Activated naive CD4-positive, alpha-beta T cell treated with anti-CD3 and anti-CD28 coated beads, Interleukin-2, amount 50 U/mL, for 72 hours (primary cell): ENCODE data around the gene PSMD2. TPM values are rescaled to one million over a fixed set of nuclear protein-coding genes. Genes with fewer than 3 reads are reported as not detected.
"Not testable (repeated sequence)": the region's sequence is repeated elsewhere in the genome, so short reads cannot be mapped to it uniquely, and the experiment has no call there.

Experiments used
- ATAC-seq, 2 donors: fragments of 150-1000 bp; cut with Tn5 transposase; 2 replicates each; pipeline ENCODE4 v1.10.0; 2021; ENCODE audit warnings: mild to moderate bottlenecking in 2 of 2, moderate library complexity in 2 of 2
- DNase-seq, 2 donors: peaks; one replicate each; pipeline ENCODE4 v3.0.0; 2021 to 2022; ENCODE audit warnings: low spot score in 2 of 2
- H3K27ac Mint-ChIP-seq, 2 donors: one replicate each; pipeline ENCODE4 v1.8.0; 2022; ENCODE audit warnings: mild to moderate bottlenecking in 2 of 2, mixed read lengths in 2 of 2
- H3K36me3 Mint-ChIP-seq, 2 donors: one replicate each; pipeline ENCODE4 v1.8.0; 2022; ENCODE audit warnings: mixed read lengths in 2 of 2
- H3K9me3 Mint-ChIP-seq, 2 donors: one replicate each; pipeline ENCODE4 v1.8.0; 2022; ENCODE audit warnings: mixed read lengths in 2 of 2
- total RNA-seq, 2 donors: library from RNA; stranded (reverse); gene quantifications; one replicate each; pipeline ENCODE4 v1.2.3, GENCODE V29; 2022

PSMD2 gene
- total RNA-seq: 100 to 1,000 TPM; 241 to 252 TPM

DNA sequence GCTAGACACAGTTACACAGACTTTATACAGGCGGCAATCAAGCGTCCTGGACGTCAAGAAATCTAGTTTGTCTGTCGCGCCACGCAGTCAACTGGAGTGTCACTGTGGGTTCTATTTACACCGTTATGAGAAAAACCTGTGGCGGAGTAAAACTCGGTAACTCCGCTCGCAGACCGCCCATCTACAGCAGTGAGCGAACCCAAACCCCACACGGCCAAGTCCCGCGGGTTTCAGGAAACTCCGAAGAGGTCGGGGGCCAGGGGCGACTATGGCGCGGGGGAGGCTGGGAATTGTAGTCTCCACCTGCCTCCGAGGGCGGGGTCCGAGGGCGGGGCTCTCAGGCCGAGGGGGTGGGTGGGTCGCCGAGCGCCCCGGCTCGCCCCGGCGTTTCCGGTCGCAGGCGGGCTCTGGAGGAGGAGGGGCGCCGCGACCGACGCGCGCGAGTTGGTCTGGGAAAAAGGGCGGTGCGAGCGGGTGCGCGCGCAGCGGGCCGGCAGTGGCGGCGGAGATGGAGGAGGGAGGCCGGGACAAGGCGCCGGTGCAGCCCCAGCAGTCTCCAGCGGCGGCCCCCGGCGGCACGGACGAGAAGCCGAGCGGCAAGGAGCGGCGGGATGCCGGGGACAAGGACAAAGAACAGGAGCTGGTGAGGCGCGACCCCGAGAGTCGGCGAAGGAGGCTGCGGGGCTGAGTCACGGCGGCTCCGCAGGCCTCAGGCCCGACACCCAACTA, at the start of gene PSMD2:
Gene PSMD2 (plus strand): TSS at position 483 of the 729 bp plus-strand sequence. CDS start 26 bp downstream, at position 509.
- DNase-seq: peak; percentile 95 to 96
- ATAC-seq: peak; percentile 95 to 96
- Mint-ChIP-seq H3K27ac (peak within 1 kb of the TSS; percentile 93 to 97), H3K9me3 (no peaks in the 10 kb centered on the region), H3K36me3 (peaks cover 12 to 25% of the 10 kb centered on the region in 2 donors)

DNA sequence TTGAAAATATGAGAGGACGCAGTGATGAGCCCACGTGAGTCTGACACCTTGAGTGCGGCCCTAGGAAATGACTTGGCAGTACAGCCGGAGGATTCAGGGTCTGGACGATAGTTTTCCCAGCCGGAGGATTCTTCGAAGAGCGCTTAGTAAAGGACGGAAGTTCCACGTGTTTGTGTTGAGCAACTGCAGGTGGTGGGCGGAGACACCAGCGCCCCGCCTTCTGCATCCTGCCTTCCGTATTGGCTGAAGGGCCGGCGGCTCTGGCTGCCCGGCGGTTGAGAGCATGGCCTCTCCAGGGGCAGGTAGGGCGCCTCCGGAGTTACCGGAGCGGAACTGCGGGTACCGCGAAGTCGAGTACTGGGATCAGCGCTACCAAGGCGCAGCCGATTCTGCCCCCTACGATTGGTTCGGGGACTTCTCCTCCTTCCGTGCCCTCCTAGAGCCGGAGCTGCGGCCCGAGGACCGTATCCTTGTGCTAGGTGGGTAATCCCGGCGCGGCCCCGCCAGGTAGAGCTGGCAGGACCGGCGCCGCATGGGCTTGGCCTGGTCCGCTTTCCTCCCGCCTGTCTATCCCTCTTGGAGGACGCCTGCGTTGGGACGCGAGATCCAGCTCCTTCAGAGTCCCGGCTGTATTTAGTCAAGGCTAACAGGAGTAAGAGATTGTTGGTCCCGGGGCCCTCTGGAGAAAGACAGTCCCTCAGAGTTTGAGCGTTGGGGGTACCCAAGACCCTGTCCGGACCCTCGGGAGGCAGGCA, 49.5 kb upstream of the PSMD2 start, which contains the start of gene EEF1AKMT4:
Gene EEF1AKMT4 (plus strand): TSS at position 261 of the 755 bp plus-strand sequence. CDS start 23 bp downstream, at position 284.
- ATAC-seq: peak; percentile 91 to 93

DNA sequence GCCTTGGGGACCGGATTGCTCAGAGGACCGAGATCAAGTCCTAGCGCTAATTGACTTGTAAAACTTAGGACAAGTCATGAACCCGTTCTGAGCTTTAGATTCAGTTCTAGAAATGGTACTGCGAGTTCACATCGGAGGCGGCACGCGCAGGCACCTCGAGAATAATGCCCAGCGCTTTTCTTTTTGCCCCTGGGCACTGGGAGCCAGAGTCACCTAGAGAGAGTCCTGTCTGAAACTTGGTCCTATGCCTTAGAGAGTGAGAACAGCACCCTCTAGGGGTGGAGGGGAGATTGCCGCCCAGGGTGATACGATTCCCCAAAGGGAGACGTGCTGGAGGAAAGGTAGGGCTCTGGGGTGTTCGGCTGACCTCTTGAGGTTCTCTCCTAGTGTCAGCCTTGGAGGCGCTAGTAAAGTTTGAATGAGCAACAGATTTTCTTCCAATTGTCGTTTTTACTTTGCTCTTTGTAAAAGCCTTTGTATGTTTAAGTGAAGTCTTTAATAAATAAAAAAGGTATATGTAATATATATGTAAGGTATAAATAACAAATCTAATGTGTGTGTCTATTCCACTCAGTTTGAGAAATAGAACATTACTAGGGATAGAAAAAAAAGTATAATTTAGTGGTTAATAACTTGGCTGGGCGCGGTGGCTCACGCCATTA, 48.7 kb upstream of the PSMD2 start:
- Mint-ChIP-seq H3K36me3 (peaks cover 0 to 7% of the 10 kb centered on the region in 2 donors), H3K27ac (peak overlapping the region; percentile 99), H3K9me3 (no peaks in the 10 kb centered on the region)
- DNase-seq (peak; percentile 88 to 95), ATAC-seq (peak; percentile 67 to 73)

More for the DNA sequence above, 49.5 kb upstream of the PSMD2 start, which contains the start of gene EEF1AKMT4:
- peak; percentile 94 to 96 for DNase-seq
- peaks cover 0 to 13% of the 10 kb centered on the region in 2 donors for H3K36me3 Mint-ChIP-seq
- no peaks in the 10 kb centered on the region for H3K9me3 Mint-ChIP-seq
- H3K27ac Mint-ChIP-seq: peak within 1 kb of the TSS; percentile 99

DNA sequence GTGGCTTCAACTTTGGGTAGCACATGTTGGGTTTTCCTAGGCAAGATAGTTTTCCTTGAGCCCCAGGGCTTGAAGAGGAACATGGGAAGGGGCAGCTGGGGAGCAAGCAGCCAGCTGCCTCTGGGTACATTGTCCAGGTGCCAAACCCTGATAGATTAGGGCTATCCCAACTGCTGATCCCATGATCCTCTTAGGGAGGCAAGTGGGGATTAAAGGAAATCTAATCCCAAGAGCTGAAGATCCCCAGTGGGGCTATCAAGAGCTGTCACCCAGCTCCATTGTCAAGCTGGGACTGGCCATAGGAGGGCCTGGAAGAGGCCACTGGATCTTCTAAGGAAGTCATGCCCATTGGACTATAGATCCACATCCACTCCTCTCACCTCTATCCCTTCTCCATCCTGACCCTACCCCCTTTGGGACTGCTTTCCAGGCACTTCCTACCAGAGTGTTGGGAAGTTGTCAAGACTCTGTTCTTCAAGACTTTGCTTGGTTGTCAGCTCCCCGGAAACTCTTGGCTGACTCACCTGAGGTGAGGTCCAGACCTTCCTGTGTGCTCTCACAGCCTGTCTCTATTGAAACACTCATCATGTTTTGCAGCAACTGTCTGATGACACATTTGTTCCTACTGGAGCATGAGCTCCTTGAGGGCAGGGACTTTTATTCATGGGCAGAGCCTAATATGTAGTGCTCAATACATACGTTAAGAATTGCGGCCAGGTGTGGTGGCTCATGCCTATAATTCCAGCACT, 43.6 kb upstream of the PSMD2 start:
- ATAC-seq (peak; percentile 75 to 95), DNase-seq (peak in 1 of 2 donors; percentile 63)
- H3K27ac Mint-ChIP-seq: peak overlapping the region; percentile 39 to 92

DNA sequence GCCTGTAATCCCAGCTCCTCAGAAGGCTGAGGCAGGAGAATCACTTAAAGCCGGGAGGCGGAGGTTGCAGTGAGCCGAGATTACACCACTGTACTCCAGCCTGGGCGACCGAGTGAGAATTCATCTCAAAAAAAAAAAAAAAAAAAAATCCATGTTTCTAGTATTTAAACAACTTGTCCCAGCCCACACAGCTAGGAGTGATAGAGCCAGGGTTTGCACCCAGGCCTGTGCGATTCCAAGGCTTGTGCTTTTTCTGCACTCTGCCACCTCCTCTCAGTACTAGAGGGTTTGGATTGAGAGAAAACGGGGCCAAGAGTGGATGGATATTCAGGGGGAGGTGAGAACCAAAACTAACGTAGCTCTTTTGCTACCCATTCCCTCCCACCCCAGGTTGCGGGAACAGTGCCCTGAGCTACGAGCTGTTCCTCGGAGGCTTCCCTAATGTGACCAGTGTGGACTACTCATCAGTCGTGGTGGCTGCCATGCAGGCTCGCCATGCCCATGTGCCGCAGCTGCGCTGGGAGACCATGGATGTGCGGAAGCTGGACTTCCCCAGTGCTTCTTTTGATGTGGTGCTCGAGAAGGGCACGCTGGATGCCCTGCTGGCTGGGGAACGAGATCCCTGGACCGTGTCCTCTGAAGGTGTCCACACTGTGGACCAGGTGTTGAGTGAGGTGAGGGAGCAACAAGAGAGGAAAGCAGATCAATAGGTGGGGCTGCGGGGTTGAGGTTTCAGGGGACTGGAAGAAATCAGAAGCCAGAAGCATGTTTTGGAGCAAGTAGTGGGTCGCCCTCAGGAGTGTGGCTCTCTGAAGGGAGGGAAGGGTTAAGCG, 41.7 kb upstream of the PSMD2 start:
- no peaks in the 10 kb centered on the region for H3K9me3 Mint-ChIP-seq
- ATAC-seq (no peak), DNase-seq (no peak)
- H3K36me3 Mint-ChIP-seq: peaks cover 0 to 10% of the 10 kb centered on the region in 2 donors
- H3K27ac Mint-ChIP-seq: no peak overlapping the region

More for the DNA sequence above, 43.6 kb upstream of the PSMD2 start:
- Mint-ChIP-seq H3K36me3 (peaks cover 0 to 5% of the 10 kb centered on the region in 2 donors), H3K9me3 (no peaks in the 10 kb centered on the region)

DNA sequence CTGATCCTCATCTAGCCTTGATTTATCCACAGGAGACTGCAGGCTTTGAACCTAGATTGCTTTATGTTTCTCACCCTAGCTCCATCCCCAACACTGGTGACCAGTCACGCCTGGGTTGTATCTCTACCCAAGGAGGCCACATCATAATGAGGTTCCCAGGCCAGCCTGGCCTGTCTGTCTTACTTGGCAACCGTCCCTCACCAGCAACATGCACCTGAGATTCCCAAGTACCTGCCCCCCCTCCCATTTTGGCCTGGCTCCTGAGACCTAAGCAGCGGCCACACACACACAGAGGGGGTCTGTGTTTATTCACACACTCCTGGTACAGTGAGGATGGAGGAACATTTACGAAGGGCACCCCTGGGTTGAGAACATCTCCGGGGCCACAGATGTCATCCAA, 40.1 kb upstream of the PSMD2 start:
- no peak for ATAC-seq
- Mint-ChIP-seq H3K9me3 (no peaks in the 10 kb centered on the region), H3K27ac (no peak overlapping the region), H3K36me3 (peaks cover 0 to 15% of the 10 kb centered on the region in 2 donors)
- no peak for DNase-seq

DNA sequence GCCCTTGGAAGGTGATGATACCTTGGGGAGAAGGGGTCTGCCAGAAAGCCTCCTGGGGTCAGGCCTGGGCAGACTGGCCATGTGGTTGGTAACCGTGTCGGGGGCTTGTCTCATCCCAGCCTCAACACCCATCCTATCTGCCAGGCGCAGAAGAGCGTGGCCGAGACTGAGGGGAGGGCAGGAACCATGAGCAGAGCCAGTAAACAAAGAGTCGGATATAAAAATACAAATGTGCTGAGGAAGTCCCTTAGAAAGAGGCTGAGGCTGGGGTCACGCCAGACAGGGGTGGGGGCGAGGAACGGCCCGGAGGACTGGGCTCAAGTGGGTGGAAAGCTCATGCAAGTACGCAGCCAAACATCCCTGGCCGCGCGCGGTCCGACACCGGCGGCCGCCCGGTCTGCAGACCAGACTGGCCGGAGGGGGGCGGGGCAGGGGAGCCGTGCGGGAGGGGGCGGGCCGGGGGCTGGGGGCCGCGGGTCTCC, 39.6 kb upstream of the PSMD2 start:
- no peak for ATAC-seq
- H3K27ac Mint-ChIP-seq: no peak overlapping the region
- H3K9me3 Mint-ChIP-seq: no peaks in the 10 kb centered on the region

DNA sequence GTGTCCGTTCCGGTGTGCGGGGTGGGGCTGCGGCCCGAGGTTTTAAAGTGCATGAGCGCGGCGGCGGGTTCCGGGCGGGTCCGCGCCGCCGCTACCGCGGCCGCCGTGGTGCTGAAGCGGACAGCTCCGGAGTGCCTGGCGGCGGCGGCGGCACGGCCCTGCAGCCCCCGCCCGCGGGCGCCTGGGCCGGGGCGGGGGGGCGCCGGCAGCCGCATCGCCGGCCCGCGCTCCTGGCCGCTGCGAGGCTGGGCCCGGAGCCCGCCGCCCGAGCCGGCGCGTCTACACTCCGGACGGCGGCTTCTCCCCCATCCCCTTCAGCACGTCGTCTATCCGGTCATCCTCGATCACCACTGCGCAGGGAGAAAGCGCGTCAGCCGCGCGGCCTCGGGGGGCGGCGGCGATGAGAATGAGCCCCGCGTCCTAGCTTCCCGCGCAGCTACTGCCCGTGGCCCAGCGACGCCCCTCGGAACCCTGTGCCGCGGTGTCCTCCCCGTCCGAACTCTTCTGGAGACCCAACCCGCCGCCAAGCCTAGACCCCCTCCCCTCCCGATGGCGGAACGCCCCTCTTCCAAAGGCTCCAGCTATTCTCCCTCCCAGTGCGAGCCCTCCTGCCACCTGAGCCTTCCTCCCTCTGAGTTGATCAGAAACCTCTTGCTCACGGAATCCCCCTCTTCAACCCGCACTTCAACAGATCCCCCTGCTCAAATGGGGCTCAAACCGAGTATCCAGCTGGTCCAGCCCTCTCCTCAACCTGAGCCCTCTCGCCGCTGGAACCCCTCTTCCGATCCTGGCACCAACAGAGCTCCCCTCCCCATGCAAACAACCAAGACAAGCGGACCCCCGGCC, 38.9 kb upstream of the PSMD2 start:
- Mint-ChIP-seq H3K36me3 (peaks cover 0 to 15% of the 10 kb centered on the region in 2 donors), H3K27ac (peak overlapping the region; percentile 33 to 35), H3K9me3 (no peaks in the 10 kb centered on the region)
- DNase-seq (peak in 1 of 2 donors; percentile 49), ATAC-seq (peak in 1 of 2 donors; percentile 41)

More for the DNA sequence above, 39.6 kb upstream of the PSMD2 start:
- H3K36me3 Mint-ChIP-seq: peaks cover 0 to 15% of the 10 kb centered on the region in 2 donors
- no peak for DNase-seq

DNA sequence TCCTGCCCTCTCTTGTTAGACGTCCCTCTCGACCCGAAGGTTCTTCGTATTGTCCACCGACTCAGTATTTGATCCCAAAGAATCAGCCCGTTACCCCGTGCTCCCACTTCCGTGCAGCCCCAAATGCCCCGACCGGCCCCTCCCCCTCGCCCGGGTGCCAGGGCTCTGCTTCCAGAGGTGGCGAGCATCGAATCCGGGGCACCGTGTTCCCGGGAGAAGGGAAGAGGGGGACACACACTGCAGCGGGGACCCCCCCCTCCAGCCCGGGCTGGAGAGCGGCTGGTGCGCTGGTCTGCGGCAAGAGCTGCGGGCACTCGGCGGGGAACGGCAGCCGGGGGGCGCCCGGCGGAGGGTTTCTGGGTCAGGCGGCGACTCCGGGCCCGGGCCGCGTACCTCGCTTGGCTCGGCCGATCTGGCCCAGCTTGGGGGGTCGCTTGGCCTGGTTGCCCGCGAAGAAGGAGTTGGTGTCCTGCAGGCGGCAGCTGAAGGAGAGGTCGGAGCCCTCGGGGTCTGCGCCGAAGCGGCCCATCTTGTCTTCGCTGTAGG, 38.2 kb upstream of the PSMD2 start:
- Mint-ChIP-seq H3K27ac (peak overlapping the region; percentile 33 to 35), H3K36me3 (peaks cover 0 to 15% of the 10 kb centered on the region in 2 donors), H3K9me3 (no peaks in the 10 kb centered on the region)
- DNase-seq (peak in 1 of 2 donors; percentile 17), ATAC-seq (no peak)

DNA sequence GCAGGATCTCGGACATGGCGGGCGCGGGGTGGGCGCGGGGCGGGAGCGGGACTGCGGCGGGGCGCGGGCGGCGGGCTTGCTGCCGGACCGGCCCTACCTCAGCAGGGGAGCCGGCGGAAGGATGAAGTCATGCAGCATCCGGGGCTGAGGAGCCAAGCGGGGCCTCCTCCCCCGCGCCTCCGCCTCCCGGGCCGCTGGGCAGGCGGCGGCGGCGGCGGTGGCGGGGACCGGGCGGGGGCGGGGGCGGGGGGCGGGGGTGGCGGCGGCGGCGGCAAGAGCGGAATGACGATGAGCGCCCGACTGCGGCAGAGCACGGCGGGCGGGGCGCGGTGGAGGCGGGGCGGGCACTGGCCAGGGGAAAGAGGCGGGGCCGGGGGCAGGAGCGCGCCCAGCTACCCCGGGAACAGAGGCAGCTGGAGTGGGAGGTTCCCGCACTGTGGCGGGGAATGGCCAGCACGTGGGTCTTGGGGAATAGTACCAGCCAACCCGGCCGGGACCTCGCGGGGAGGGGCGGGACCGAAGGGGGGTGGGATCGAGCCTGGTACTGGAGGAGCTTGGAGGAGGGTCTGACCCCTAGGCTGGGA, 37.7 kb upstream of the PSMD2 start, which contains the start of gene CAMK2N2:
Gene CAMK2N2 (minus strand): TSS at position 284 of the 584 bp plus-strand sequence. CDS start 268 bp downstream, at position 16.
- Mint-ChIP-seq H3K9me3 (no peaks in the 10 kb centered on the region), H3K27ac (peak within 1 kb of the TSS; percentile 33 to 35), H3K36me3 (peaks cover 0 to 15% of the 10 kb centered on the region in 2 donors)
- peak; percentile 70 to 74 for ATAC-seq
- DNase-seq: peak; percentile 54 to 69

DNA sequence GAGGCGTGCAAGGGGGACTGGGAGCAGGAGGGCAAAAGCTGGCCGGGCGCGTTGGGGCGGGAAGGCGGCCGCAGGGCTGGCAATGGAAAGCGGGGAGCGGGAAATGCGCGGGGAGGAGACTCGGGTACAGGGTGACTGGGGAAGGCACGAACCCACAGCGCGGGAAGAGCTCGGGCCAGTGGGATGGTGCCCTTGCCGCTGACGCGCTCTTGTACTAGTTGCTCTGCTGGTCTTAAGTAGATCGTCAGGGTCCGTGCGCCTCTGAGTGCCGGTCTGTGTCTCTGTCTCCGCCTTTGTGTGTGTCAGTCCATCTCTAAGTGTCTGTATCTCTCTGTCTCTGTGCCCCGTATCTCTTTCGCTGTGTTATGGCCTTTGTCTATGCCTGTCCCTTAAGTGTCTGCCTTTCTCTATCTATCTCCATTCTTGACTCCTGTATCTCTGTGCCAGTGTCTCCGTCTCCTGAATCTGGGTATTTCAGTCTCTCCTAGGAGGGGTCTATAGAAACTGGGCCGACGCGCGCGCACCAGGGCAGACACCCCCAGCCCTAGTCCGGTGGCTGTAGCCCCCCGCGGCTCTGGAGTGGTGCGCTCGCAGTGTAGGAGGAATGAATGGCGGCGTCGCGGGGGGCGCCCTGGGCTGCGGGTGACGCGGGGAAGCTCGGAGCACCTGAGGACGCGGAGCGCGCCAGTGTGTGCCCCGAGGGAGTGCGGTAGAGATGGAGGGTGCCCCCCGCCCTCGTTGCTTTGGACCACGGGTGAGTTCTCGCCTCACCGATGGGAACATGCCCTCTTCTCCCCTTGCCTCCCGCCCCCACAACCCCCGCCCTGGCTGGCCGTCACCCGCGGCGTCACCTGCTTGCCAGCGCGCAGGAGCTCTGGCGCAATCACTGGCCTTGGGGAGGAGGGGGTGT, 36.9 kb upstream of the PSMD2 start:
- ATAC-seq: peak; percentile 39 to 50
- peak overlapping the region in 1 of 2 donors; percentile 21 for H3K27ac Mint-ChIP-seq

DNA sequence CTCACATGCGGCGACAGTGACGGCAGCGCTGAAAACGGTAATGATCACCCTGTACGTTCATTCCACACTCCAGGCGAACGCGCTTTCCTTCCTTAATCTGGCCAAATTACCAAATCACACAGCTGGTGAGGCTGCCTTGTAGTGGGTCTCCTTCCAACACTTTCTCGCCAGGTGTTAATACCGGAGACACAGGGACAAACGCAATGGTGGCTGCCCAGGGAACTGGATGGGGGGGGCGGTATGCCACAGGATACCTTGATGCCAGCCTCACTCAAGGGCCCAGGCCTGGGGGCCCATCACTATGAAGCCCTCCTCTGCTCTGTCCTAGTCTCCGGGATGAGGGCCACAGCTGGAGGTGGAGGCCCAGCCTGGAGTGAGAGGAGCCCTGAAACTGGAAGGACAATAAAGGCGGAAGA, 36.3 kb upstream of the PSMD2 start:
- peaks cover 0 to 5% of the 10 kb centered on the region in 2 donors for H3K9me3 Mint-ChIP-seq
- ATAC-seq (no peak), DNase-seq (no peak)
- H3K36me3 Mint-ChIP-seq: peaks cover 0 to 15% of the 10 kb centered on the region in 2 donors
- no peak overlapping the region for H3K27ac Mint-ChIP-seq

More for the DNA sequence above, 36.9 kb upstream of the PSMD2 start:
- peak in 1 of 2 donors; percentile 21 for DNase-seq
- peaks cover 0 to under 1% of the 10 kb centered on the region in 2 donors for H3K9me3 Mint-ChIP-seq
- H3K36me3 Mint-ChIP-seq: peaks cover 0 to 15% of the 10 kb centered on the region in 2 donors

DNA sequence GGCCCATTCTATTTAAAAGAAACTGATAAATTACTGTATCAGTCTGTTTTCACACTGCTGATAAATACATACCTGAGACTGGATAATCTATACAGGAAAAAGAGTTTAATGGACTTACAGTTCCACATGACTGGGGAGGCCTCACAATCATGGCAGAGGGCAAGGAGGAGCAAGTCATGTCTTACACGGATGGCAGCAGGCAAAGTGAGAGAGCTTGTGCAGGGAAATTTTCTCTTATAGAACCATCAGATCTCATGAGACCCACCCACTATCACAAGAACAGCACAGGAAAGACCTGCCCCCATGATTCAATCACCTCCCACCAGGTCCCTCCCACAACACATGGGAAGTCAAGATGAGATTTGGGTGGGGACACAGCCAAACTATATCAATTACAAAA, 31.8 kb upstream of the PSMD2 start:
- not testable (repeated sequence) for H3K9me3 Mint-ChIP-seq, DNase-seq, H3K36me3 Mint-ChIP-seq, ATAC-seq, H3K27ac Mint-ChIP-seq
